Smooth muscle cell (in vitro differentiated cells): ENCODE results near the gene C14orf119. TPM values are rescaled to one million over a fixed set of nuclear protein-coding genes. Genes with fewer than 3 reads are reported as not detected.

Source experiments
- DNase-seq: peaks from one replicate; lab custom pipeline; 2025; ENCODE audit not compliant: unreplicated experiment; lab: John Stamatoyannopoulos, UW
- H2AFZ ChIP-seq: fragments of 200-600 bp; sonication (generic); 2 replicates; pipeline ENCODE4 v1.6.0; 2016; ENCODE audit warnings: antibody characterized with exemption, low read depth, mild to moderate bottlenecking
- H3F3A ChIP-seq: fragments of 200-600 bp; sonication (generic); 2 replicates; pipeline ENCODE4 v1.6.0; 2017; ENCODE audit warnings: antibody characterized with exemption, low read depth
- H3K27ac ChIP-seq: fragments of 200-600 bp; sonication (generic); 2 replicates; pipeline ENCODE4 v1.5.1; 2016; ENCODE audit warnings: low read depth, mild to moderate bottlenecking
- H3K27me3 ChIP-seq: fragments of 200-600 bp; sonication (generic); 2 replicates; pipeline ENCODE4 v1.6.1; 2016; ENCODE audit warnings: low read depth, mild to moderate bottlenecking
- H3K36me3 ChIP-seq: fragments of 200-600 bp; sonication (generic); 2 replicates; pipeline ENCODE4 v1.5.1; 2016; ENCODE audit warnings: low read depth
- H3K4me1 ChIP-seq: fragments of 200-600 bp; sonication (generic); 2 replicates; pipeline ENCODE4 v1.5.1; 2016; ENCODE audit warnings: low read depth
- H3K4me2 ChIP-seq: fragments of 200-600 bp; sonication (generic); 2 replicates; pipeline ENCODE4 v1.6.0; 2016; ENCODE audit warnings: mild to moderate bottlenecking
- H3K4me3 ChIP-seq: fragments of 200-600 bp; sonication (generic); 2 replicates; pipeline ENCODE4 v1.5.1; 2016; ENCODE audit warnings: mild to moderate bottlenecking
- H3K79me2 ChIP-seq: fragments of 200-600 bp; sonication (generic); 2 replicates; pipeline ENCODE4 v1.6.0; 2016; ENCODE audit warnings: low read depth, mild to moderate bottlenecking
- H3K9ac ChIP-seq: fragments of 200-600 bp; sonication (generic); 2 replicates; pipeline ENCODE4 v1.6.0; 2016; ENCODE audit warnings: low read depth
- H3K9me3 ChIP-seq: fragments of 200-600 bp; sonication (generic); replicated peaks from 2 replicates; pipeline ENCODE4 v1.5.1; 2016; ENCODE audit warnings: low read depth
- H4K20me1 ChIP-seq: fragments of 200-600 bp; sonication (generic); 2 replicates; pipeline ENCODE4 v1.6.0; 2016; ENCODE audit warnings: low read depth
- WGBS: methylation state at CpG from one replicate; pipeline ENCODE4 v1.1.7; 2016; ENCODE audit warnings: low lambda C conversion rate; 5-methylcytosine and 5-hydroxymethylcytosine counted together
- polyA plus RNA-seq: library from polyadenylated mRNA; unstranded; fragments of >200 nt; fragmentation: Nextera tagmentation; extraction: Ambion mirVana; gene quantifications from 2 replicates; pipeline ENCODE4 v1.2.1, GENCODE V29; 2016
- total RNA-seq: library from RNA; depleted of rRNA; stranded (reverse); fragments of >200 nt; gene quantifications from 2 replicates; pipeline ENCODE4 v1.2.3, GENCODE V29; 2014
- TF ChIP-seq, protein P1 (sequence below): fragments of 200-600 bp; sonication (generic); IDR thresholded peaks from 2 replicates; pipeline ENCODE4 v1.5.1; 2017; ENCODE audit warnings: borderline replicate concordance, mild to moderate bottlenecking, antibody characterized with exemption; ENCODE audit not compliant: insufficient read depth, poor library complexity, severe bottlenecking

The C14orf119 gene
- total and polyA plus RNA-seq, 2 experiments from 2014 or later = 54.1 to 130 TPM

DNA sequence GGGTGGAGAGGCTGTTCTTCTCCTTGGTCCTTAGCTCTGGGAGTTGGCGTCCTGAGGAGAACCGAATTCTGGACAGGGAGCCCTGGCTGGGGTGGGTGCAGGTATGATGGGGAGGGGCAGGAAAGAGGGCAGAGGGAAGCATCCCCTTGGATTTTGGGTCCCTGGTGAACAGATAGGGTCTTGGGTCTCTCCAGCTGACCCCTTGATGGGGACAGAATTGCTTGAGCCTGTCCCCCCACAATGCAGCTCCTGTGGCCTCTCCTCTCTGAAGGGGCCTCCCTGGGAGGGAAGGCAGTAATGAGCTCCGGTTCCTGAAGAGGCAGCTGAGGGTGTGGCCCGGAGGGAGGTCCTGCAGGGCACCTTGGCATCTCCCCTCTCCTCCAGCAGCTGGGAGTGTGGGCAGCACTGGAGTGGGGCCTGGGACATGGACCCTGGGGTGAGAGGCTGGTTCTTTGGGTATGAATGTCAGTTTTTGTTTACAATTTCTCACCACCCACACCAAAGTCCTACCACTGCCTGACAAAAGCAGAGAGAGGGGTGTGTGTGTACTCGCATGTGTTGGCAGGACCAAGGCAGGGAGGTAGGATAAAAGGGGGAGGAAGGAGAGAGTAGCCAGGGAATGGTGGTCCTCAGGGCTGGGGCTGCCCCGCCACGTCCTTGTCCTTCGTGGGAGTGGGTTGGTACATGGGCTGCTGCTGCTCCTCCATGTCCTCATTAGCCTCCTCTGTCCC lies 31.4 kb downstream of the C14orf119 start:
- Histone ChIP-seq H3K79me2 (no peaks in the 10 kb centered on the region), H2AFZ (no peak overlapping the region), H3K4me2 (no peak overlapping the region), H3K4me1 (peaks cover 2% of the 10 kb centered on the region), H3K9ac (no peak overlapping the region), H3K4me3 (no peak overlapping the region), H3K27ac (no peak overlapping the region), H3K9me3 (no peaks in the 10 kb centered on the region), H3K36me3 (no peaks in the 10 kb centered on the region), H3K27me3 (no peaks in the 10 kb centered on the region), H4K20me1 (no peaks in the 10 kb centered on the region), H3F3A (peaks cover 6% of the 10 kb centered on the region)
- TF ChIP-seq, protein P1, sequence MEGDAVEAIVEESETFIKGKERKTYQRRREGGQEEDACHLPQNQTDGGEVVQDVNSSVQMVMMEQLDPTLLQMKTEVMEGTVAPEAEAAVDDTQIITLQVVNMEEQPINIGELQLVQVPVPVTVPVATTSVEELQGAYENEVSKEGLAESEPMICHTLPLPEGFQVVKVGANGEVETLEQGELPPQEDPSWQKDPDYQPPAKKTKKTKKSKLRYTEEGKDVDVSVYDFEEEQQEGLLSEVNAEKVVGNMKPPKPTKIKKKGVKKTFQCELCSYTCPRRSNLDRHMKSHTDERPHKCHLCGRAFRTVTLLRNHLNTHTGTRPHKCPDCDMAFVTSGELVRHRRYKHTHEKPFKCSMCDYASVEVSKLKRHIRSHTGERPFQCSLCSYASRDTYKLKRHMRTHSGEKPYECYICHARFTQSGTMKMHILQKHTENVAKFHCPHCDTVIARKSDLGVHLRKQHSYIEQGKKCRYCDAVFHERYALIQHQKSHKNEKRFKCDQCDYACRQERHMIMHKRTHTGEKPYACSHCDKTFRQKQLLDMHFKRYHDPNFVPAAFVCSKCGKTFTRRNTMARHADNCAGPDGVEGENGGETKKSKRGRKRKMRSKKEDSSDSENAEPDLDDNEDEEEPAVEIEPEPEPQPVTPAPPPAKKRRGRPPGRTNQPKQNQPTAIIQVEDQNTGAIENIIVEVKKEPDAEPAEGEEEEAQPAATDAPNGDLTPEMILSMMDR = no peak
- 84% methylated on average over 8 of the region's 8 CpGs for WGBS
- DNase-seq = no peak

DNA sequence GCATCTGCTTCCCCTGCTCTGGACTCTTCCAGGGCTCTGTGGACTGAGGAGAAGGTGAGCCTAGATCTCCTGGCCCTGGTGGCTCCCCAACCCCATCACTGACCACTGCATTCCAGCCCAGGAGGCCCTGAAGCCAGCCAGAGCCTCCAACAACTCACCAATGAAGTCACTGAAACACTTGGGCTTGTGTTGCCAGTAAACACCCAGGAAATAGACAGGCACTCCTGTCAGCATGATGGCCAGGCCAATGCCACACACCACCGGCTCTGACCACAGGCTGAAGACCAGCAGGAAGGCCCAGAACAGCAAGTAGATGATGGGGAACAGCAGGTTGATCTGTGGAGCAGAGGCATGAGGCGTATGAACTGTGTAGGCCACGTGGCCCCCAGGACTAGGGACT lies 32.6 kb downstream of the C14orf119 start:
- H3K4me2 ChIP-seq = no peak overlapping the region
- H3K4me3 ChIP-seq = no peak overlapping the region
- no peak overlapping the region for H3K27ac ChIP-seq
- 87% methylated on average over 3 of the region's 3 CpGs for WGBS
- no peaks in the 10 kb centered on the region for H3F3A ChIP-seq
- no peaks in the 10 kb centered on the region for H3K27me3 ChIP-seq
- no peaks in the 10 kb centered on the region for H4K20me1 ChIP-seq
- H3K9me3 ChIP-seq = no peaks in the 10 kb centered on the region
- H3K9ac ChIP-seq = no peak overlapping the region
- H3K79me2 ChIP-seq = no peaks in the 10 kb centered on the region
- no peak overlapping the region for H2AFZ ChIP-seq
- no peaks in the 10 kb centered on the region for H3K4me1 ChIP-seq
- no peak for DNase-seq
- TF ChIP-seq, protein P1 = no peak
- no peaks in the 10 kb centered on the region for H3K36me3 ChIP-seq

DNA sequence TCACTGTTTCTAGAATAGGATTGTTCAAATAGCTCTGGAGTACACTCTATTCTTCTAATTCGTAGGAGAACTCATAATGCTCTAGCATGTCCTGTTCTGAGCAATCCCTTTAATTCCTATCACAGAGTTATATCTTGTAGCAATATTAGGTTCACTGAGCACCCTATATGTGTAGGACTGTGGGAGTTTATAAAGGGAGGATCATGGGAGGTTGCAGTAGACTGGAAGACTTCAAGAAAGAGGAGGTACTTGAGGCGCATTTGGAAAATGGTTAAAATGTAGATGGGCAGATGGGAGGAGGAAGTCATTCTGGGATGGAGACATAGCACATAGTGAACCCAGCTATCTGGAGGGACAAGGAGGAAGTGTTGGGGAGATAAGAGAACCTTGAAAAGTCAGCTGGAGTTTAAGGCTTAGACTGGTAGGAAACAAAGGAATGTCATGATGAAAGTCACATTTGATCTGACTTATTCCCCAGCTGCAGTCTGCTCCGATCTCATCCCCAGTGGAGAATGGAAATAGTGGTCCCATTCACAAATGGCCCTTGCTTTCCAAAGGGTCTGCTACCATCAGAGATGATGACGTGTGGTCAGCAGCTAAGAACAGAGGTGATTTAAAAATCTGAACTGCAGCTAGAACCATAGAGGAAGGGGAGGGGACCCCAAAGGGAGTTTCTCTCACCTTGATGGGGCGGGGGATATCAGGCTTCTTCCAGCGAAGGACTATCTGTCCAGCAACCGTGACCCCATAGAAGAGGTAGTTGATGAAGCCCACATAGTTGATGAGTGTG lies 33.9 kb downstream of the C14orf119 start:
- TF ChIP-seq, protein P1 = no peak
- Histone ChIP-seq H3F3A (no peaks in the 10 kb centered on the region), H3K27me3 (no peaks in the 10 kb centered on the region), H3K4me3 (no peak overlapping the region), H3K9me3 (no peaks in the 10 kb centered on the region), H3K9ac (no peak overlapping the region), H4K20me1 (no peaks in the 10 kb centered on the region), H3K79me2 (no peaks in the 10 kb centered on the region), H3K4me2 (no peak overlapping the region), H3K36me3 (no peaks in the 10 kb centered on the region), H3K27ac (no peak overlapping the region), H2AFZ (no peak overlapping the region), H3K4me1 (no peaks in the 10 kb centered on the region)
- 93% methylated on average over 7 of the region's 7 CpGs for WGBS
- DNase-seq = no peak
